GOT3 (cell line): ENCODE measurements around the gene TRH.
"Not testable (repeated sequence)": the region's sequence is repeated elsewhere in the genome, so short reads cannot be mapped to it uniquely, and the experiment has no call there.

Experiments used
- DNase-seq: peaks from one replicate; lab custom pipeline; 2025; ENCODE audit warnings: mixed read lengths; lab: John Stamatoyannopoulos, UW

The TRH gene

GRCh38 chr3:130010556-130010955, 36.0 kb downstream of the TRH start:
- DNase-seq = no peak

GRCh38 chr3:130012108-130012507, 37.6 kb downstream of the TRH start:
- not testable (repeated sequence) for DNase-seq

DNA sequence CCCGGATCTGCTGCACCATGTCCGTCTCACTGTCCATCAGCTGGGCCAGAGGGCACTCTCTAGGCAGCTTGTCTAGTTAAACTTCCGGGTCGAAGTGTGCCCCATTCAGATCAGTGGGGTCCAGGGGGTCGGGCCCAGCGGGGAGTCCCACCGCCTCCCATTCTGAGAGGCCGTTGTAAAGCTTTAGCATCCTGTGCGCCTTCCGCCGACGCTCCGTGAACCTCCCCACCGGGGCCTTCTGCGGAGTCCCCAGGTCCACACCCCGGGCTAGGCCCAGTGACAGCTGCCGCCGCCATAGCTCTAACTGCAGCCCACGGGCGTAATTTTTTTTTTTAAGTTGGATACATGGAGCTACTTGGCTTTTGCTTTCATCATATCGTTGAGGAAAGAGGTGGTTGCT, 38.7 kb downstream of the TRH start:
- DNase-seq = not testable (repeated sequence)

DNA sequence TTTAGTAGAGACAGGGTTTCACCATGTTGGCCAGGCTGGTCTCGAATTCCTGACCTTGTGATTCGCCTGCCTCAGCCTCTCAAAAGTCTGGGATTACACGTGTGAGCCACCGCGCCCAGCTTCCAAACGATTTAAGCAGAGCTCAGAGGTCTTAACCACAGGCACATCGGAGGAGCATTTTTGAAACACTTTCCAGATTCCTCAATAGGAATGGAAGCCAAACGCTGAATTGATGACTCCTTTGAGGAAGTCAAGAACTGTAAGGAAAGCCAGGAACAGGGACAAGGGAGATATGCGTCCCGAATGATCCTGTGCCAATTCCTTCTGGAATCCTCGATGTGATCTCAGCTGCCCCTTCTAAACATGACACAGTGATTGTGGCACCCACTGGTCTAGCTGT, 40.0 kb downstream of the TRH start:
- DNase-seq = no peak

DNA sequence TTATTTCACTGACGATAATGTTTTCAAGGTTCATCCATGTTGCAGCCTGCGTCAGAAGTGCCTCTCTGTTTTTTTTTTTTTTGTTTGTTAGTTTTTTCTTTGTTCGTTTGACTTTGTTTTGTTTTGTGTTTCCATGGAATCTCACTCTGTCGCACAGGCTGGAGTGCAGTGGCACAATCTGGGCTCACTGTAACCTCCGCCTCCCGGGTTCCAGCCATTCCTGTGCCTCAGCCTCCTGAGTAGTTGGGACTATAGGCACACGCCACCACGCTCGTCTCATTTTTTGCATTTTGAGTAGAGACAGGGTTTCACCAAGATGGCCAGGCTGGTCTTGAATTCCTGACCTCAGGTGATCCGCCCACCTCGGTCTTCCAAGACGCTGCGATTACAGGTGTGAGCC, 43.1 kb downstream of the TRH start:
- DNase-seq = not testable (repeated sequence)

- DNase-seq = not testable (repeated sequence)
Measured at GRCh38 chr3:130026146-130026829, 51.8 kb downstream of the TRH start.

- not testable (repeated sequence) for DNase-seq
Measured at GRCh38 chr3:130027437-130027836, 52.9 kb downstream of the TRH start.
